H1 (cell line): ENCODE results near the gene AIG1. TPM values are rescaled to one million over a fixed set of nuclear protein-coding genes. Genes with fewer than 3 reads are reported as not detected.

ENCODE experiments used
- ATF3 ChIP-seq: IDR thresholded peaks from 2 replicates; pipeline ENCODE4 v1.6.1; 2011; ENCODE audit warnings: low read depth, mild to moderate bottlenecking, low read length; ENCODE audit not compliant: insufficient read depth
- CTBP2 ChIP-seq: IDR thresholded peaks from 2 replicates; pipeline ENCODE4 v1.7.0; 2011; ENCODE audit warnings: borderline replicate concordance, mild to moderate bottlenecking, moderate library complexity, mixed read lengths, low read length; ENCODE audit not compliant: insufficient read depth, insufficient read length
- GABPA ChIP-seq: IDR thresholded peaks from 2 replicates; pipeline ENCODE4 v1.6.1; 2011; ENCODE audit warnings: mild to moderate bottlenecking, low read length, moderate library complexity, borderline replicate concordance; ENCODE audit not compliant: insufficient read depth
- KDM5A ChIP-seq: fragments of 200-600 bp; IDR thresholded peaks from 2 replicates; pipeline ENCODE4 v1.7.1; 2012; ENCODE audit warnings: mild to moderate bottlenecking, low read length, inconsistent platforms, mixed read lengths
- TCF12 ChIP-seq: IDR thresholded peaks from 2 replicates; pipeline ENCODE4 v1.6.1; 2011; ENCODE audit warnings: low read depth, mild to moderate bottlenecking, low read length
- polyA plus RNA-seq, 7 experiments: library from polyadenylated mRNA; depleted of rRNA in 3 of 7; stranded (reverse) in 5 of 7; unstranded in 2 of 7; fragments of >200 nt in 5 of 7; fragments of 200-250 nt in 2 of 7; gene quantifications; 1 replicate in 5 of 7; 2 replicates in 1 of 7; 4 replicates in 1 of 7; pipeline versions ENCODE4 v1.2.1 to v1.2.3, GENCODE V29; 2011 to 2013; ENCODE audit warnings: missing spikeins in 2 of 7, mixed read lengths in 2 of 7
- total RNA-seq: library from RNA; stranded (reverse); fragmentation: NEBNext Ultra II Directional; extraction: Animal tissue kit (Norgen Biotek cat#: 25700); gene quantifications from 2 replicates; pipeline ENCODE4 v1.2.1, GENCODE V29; 2021

AIG1 gene
- total and polyA plus RNA-seq, 2 of the 8 experiments (the other 6 are each of a cell fraction or from before 2014, with no cell fraction given) = 56.6 to 58.4 TPM

GRCh38 chr6:143146186-143146851 is 85.6 kb downstream of the AIG1 start (continued):
- TF ChIP-seq CTBP2 (no peak), GABPA (no peak), KDM5A (no peak), TCF12 (no peak), ATF3 (no peak)
